ENCODE data around the gene PKM. TPM values are rescaled to one million over a fixed set of nuclear protein-coding genes. Genes with fewer than 3 reads are reported as not detected.

PKM gene
- total RNA-seq, 3 donors from 2014 or later, result 328 to 450 (median 372) TPM

GRCh38 chr15:72239652-72240051 is 8.7 kb upstream of the PKM start:
- ATAC-seq, result no peak
- Histone ChIP-seq H3K36me3 (ENCODE audit: low read depth) (no peaks in the 10 kb centered on the region), H3K4me1 (ENCODE audit: low read depth) (no peaks in the 10 kb centered on the region), H3K9me3 (no peaks in the 10 kb centered on the region), H3K4me3 (no peak overlapping the region)
- intact Hi-C loops (cut with DNase I, micrococcal nuclease), result no loop called here
- TF ChIP-seq CTCF (IDR thresholded peaks at IDR 0.05), result no peak
- DNase-seq, result no peak

GRCh38 chr15:72238586-72238985 is 7.6 kb upstream of the PKM start:
- TF ChIP-seq CTCF (IDR thresholded peaks at IDR 0.05), result no peak
- no peaks in the 10 kb centered on the region for H3K9me3 ChIP-seq
- H3K4me1 ChIP-seq (ENCODE audit: low read depth), result no peaks in the 10 kb centered on the region
- intact Hi-C loops (cut with DNase I, micrococcal nuclease), result no loop called here
- no peaks in the 10 kb centered on the region for H3K36me3 ChIP-seq (ENCODE audit: low read depth)
- H3K4me3 ChIP-seq, result no peak overlapping the region
- ATAC-seq (no peak), DNase-seq (no peak)

- no peak for ATAC-seq
- Histone ChIP-seq H3K36me3 (ENCODE audit: low read depth) (no peaks in the 10 kb centered on the region), H3K4me1 (ENCODE audit: low read depth) (no peaks in the 10 kb centered on the region), H3K4me3 (no peak overlapping the region), H3K9me3 (no peaks in the 10 kb centered on the region)
- DNase-seq, result no peak
- TF ChIP-seq CTCF (IDR thresholded peaks at IDR 0.05), result no peak
- intact Hi-C loops (cut with DNase I, micrococcal nuclease), result no loop called here
These were observed 6.8 kb upstream of the PKM start for GRCh38 chr15:72237853-72238224.

GRCh38 chr15:72237029-72237852 is 6.3 kb upstream of the PKM start:
- intact Hi-C loops (cut with DNase I, micrococcal nuclease), result no loop called here
- Histone ChIP-seq H3K36me3 (ENCODE audit: low read depth) (no peaks in the 10 kb centered on the region), H3K4me1 (ENCODE audit: low read depth) (peaks cover 5% of the 10 kb centered on the region), H3K4me3 (no peak overlapping the region), H3K9me3 (no peaks in the 10 kb centered on the region)
- peak; percentile 93 for ATAC-seq
- peak in 1 of 3 donors; percentile 28 for DNase-seq
- TF ChIP-seq CTCF (IDR thresholded peaks at IDR 0.05), result no peak

GRCh38 chr15:72236381-72237003 is 5.5 kb upstream of the PKM start:
- H3K9me3 ChIP-seq, result no peaks in the 10 kb centered on the region

More at GRCh38 chr15:72236381-72237003, 5.5 kb upstream of the PKM start:
- no peaks in the 10 kb centered on the region for H3K36me3 ChIP-seq (ENCODE audit: low read depth)
- no peak for ATAC-seq
- intact Hi-C loops (cut with DNase I, micrococcal nuclease), result no loop called here
- TF ChIP-seq CTCF (IDR thresholded peaks at IDR 0.05), result no peak
- H3K4me1 ChIP-seq (ENCODE audit: low read depth), result peaks cover 11% of the 10 kb centered on the region
- H3K4me3 ChIP-seq, result no peak overlapping the region
- DNase-seq, result no peak

Data from mucosa of descending colon (tissue), 3 donors.